DMS79 (cell line): ENCODE measurements around the gene CEP43.

Experiments used
- DNase-seq: peaks from one replicate; lab custom pipeline; 2025; lab: John Stamatoyannopoulos, UW

Gene CEP43

DNA sequence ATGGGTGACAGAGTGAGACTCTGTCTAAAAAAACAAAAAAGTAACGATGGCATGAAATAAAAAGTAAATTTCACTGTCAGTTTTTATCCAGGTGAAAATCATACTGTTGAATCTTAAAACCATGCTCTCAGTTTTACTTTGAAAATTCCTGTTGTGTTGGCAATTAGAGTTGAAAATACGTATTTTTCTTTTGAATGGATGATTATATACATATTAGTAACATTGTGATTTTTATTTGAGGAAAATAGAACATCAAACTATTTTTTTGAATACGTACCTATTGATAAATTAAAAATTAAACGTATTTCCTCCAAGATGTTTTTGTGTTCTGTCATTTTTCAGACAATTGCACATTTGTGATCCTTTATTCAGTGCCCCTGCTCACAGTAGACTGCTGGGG lies 14.7 kb downstream of the CEP43 start:
- DNase-seq: no peak

DNA sequence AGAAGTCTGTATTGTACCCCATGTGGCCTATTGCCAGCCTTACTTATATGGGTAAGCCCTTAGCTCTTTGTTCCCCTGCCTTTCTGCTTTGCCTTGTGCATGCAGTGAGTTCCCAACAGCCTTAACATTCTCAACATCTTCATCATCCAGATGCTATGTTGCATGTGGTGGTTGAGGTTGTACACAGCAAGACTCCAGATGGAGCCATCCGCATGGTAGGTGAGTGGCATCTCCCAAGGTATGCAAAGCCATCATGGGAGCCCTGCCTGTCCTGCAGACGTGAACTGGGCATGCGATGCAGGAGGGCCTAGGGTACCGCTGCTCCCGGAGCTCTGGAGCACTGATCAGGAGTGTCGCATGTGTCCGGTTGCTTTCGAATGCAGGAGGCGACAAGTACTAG lies 16.1 kb downstream of the CEP43 start:
- DNase-seq: no peak

DNA sequence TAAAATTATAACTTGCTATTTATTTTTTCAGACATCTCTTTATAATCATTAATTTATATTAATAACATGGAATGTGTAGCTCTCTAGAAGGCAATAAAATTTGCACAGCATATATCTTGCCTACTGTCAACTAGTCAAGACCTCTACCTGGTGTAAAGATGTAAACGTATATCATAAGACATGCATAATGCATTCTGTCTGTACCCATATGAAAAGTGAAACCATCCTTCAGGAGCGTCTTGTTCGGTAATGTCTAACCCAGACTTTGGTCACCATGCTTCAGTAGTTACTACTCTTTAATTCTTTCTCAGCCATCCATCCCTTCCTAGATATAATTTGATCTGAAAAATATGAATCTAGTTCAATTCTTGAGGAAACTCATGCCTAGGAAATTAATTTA lies 21.0 kb downstream of the CEP43 start:
- no peak for DNase-seq

DNA sequence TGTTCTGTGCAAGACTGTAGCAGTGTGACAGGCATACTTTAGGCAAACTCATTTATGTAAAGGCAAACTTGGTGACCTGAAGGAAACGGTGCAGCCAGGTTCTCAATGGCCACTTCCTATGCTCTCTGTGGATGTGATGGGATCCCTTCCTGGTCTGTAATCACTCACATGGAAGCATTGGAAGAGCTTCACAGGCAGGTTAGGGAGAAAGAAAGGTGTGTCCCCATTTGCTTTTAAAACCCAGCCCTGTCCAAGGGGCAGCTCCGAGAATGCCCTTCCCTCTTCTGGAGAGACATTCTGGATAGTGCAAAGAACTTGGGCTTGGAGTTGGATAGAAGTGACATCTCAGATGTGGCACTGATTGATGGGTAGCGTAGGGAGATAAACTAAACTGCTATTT lies 28.1 kb downstream of the CEP43 start:
- no peak for DNase-seq

DNA sequence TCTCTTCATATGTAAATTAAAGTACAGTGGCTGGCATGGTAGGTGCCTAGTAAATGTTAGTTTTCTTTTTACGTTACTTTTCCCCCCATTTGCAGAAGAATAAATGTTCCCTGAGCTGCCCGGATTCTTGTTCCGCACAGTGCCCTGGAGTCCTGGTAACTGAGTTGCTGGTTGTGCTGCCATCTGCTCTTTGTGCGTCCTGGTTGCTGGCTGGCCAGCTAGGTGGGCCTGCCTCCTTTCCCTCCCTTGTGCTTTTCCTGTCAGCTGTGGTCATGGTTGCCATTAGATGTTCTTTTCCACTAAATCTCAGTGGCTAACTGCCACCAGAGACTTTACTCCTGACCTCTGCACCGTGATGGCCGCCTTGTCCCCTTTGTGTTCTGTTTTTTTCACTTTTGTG lies 28.6 kb downstream of the CEP43 start:
- DNase-seq: no peak

DNA sequence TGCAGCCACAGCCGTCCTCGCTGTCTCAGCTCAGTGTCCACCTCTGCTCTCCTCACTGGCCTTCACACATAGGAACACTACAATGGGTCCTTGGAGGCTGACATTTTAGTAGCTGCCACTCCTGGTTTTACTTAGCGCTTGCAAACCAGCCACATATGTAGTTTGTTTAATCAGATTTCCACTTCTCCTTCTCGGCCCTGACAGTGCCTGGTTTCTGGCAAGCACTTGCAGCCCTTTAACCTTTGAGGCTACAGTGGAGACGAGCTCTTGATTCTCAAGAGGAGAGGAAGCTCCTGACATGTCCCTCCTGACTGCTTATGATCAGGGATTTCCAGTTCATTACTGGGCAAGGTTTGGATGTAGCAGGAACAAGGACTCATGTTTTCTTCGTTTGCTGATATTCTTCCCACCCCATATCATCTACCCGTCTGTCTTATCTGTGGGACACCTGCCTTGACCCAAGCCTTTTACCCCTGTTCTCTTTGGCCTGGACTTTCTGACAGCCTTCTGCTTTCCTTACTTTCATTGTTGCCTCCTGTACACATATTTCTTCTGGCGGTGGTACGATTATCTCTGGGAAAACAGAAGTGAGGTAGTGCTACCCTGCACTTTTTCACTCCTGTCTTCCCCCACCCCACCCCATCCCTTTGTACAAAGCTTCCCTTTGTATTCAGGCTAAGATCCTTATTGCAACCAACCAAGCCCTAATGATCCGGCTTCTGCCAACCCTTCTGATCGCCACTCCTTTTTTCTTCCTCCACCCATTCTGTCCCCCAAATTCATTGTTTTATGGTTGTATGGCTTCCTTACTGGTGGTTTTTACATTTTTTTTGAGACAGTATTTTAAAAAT lies 31.2 kb downstream of the CEP43 start:
- no peak for DNase-seq

DNA sequence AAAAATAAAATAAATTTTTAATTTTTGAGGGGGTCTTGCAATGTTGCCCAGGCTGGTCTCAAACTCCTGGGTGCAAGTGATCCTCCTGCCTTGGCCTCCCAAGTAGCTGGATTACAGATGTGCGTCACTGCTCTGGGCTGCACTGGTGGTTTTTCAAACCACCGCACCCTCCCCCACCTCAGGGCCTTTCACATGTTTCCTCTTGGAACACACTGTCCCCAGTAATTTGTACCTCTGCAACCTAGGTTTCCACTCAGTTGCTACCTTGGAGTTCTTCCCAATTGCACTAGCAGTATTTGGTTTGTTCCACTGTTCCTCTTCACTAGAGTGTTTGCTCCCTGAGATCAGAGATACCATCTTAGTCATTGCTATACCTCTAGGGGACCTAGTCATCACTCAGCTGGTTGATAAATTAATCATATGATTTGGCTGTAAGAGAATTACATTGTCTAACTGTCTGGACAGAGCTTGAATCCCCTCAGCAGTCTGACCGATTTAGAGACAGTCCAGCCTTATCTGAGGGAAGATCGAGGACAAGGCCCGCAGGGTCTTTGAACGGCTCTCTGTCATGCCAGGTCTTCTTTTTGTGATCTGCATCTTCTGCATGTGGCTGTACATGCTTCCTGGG lies 32.0 kb downstream of the CEP43 start:
- DNase-seq: no peak

DNA sequence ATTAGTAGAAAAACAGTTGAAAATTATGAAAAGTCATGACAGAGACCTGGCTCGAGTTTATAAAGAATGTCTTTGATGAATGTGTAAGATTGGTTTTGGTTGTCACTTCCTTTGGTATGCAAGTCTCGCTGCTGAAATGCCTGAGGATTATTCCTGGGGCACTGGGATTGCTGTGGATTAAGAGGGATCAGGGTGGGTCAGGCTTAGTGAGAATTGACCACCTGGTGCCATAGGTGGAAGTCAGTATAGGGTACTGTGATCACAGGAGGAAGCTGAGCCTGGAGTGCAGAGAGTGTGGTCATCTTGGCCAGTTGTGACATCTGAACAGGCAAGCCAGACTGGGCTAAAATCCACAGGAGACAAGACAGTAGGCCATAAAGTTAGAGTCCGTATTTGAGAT lies 34.9 kb downstream of the CEP43 start:
- no peak for DNase-seq

DNA sequence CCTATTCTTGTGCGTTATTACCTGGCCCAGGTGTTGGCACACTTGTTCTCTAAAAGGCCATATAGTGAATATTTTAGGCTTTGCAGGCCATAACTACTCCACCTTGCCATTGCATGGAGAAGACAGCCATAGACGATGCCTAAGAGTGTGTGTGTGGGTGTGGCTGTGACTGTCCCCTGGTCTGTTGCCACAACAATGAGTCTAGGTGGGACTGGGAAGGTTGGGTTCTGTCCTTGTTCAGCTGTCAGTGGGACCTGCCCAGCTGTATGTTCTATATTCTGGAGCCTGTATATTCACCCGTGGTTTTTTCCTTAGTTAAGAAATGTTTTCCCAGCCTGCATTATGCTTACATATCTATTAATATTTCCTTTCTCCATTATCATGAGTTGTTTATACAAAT lies 38.6 kb downstream of the CEP43 start:
- no peak for DNase-seq

DNA sequence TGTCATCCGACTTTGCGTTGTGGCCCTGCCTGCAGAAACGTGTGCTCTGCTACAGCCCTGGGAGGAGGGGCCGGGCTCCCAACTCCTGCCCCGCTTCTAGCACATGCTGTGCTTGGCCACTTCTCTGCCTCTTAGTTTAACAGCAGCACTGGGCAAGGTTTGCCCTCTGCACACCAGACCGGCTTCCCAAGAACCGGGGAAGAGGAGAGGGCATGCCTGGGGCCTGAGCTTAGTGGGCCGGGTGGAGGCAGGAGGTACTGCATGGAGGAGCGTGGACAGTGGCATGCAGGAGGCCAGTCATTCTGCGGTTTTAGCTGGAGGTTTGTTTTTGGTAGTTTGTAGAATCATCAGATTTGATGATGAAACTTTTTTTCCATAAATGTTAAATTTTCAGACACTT lies 45.5 kb downstream of the CEP43 start:
- no peak for DNase-seq

DNA sequence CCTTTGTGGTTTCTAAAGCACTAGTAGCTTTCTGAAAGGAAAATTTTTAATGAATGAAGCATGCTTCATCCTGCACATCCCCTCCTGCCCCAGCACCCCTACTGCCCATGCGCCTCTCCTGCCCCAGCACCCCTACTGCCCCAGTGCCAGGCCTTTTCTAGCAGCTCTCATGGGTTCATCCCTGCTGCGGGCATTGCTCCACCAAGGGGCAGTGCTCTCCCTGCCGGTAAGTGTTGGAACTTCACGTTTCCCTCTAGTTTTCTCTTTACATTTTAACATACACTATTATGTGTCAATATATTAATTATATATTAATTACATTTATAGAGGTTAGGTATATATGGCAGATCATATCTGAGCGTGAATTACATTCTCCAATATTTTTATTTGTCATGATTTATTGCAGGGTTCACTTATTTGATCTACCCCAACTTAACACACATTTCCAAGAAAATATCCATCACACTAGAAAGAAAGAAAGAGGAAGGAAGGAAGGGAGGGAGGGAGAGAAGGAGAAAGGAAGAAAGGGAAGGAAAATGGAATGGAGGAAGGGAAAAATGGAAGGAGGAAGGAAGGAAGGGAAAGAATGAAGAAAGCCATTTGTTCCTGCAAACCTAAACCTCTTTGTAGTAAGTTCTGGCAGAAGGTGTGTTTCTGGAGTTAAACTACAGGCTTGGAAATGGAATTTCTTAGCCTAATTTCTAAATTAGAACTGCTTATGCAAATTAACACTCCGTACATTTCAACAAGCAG lies 46.8 kb downstream of the CEP43 start:
- DNase-seq: no peak

DNA sequence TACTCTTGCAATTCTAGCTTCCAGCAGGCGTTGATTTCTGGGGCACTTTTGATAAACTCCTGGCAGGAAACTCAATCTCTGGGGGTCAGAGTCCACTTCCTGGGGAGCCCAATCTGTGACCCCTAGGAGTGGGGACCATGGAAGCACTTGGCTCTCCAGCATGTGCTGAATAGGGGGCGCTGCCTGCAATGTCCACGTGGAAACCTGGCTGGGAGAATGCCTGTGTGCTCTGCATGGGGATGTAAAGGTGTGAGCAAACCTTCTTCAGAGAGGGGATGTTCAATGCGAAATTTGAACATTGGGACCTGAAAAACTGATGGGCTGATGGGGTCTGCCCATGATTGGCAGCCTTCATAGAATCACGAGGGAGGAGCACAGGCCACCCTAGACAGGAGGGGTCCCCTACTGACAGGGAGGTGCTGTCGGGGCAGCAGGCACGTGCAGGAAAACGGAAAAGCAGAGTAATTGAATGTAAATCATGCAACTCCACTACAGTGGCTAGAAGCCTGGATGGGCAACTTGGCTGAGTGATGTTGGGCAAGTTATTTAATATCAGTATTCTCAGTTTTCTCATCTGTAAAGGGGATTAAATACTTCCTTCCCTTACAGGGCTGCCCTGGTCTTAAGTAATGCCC lies 47.8 kb downstream of the CEP43 start:
- no peak for DNase-seq

DNA sequence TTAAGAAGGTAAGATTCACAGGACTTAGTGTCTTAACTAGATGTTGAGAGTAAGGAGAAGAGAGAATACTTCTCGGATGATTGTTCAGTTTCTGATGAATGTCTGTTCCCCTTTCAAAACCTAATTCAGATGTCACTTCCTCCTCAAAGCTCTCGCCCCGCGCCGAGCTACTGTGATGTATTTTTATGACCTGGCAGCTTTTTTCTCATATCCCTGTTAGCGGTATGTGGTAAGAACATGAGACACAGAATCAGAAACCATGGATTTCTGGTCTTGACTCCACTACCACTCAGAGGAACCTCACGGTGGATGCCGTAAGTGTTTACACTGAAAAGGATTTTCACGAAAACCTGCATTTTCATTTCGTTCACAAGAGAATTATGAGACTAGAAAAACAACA lies 48.4 kb downstream of the CEP43 start:
- no peak for DNase-seq
